GM23338 (cell line): ENCODE results near the gene GAREM1. TPM values are rescaled to one million over a fixed set of nuclear protein-coding genes. Genes with fewer than 3 reads are reported as not detected.

Source experiments
- ATAC-seq: fragments of 200-7000 bp; cut with Tn5 transposase; 3 replicates; pipeline ENCODE4 v1.9.1; 2020
- DNase-seq: peaks from one replicate; pipeline ENCODE4 v3.0.0-alpha.2; 2015; ENCODE audit warnings: low spot score
- H2AFZ ChIP-seq: fragments of 200-600 bp; sonication (generic); 2 replicates; pipeline ENCODE4 v1.8.0; 2016; ENCODE audit warnings: antibody characterized with exemption, mild to moderate bottlenecking, moderate library complexity
- H3F3A ChIP-seq: fragments of 200-600 bp; sonication (generic); replicated peaks from 2 replicates; pipeline ENCODE4 v1.8.0; 2017; ENCODE audit warnings: antibody characterized with exemption, mixed run types, low read depth
- H3K27ac ChIP-seq: fragments of 200-600 bp; sonication (generic); 2 replicates; pipeline ENCODE4 v1.6.1; 2016; ENCODE audit warnings: low read depth
- H3K27me3 ChIP-seq: fragments of 200-600 bp; sonication (generic); 2 replicates; pipeline ENCODE4 v1.8.0; 2016; ENCODE audit warnings: mild to moderate bottlenecking, mixed run types, moderate library complexity; ENCODE audit not compliant: insufficient read depth
- H3K36me3 ChIP-seq: fragments of 200-600 bp; sonication (generic); 2 replicates; pipeline ENCODE4 v1.8.0; 2016; ENCODE audit warnings: mild to moderate bottlenecking; ENCODE audit not compliant: insufficient read depth
- H3K4me1 ChIP-seq: fragments of 200-600 bp; sonication (generic); 2 replicates; pipeline ENCODE4 v1.8.0; 2016; ENCODE audit warnings: mild to moderate bottlenecking, moderate library complexity; ENCODE audit not compliant: insufficient read depth
- H3K4me2 ChIP-seq: fragments of 200-600 bp; sonication (generic); 2 replicates; pipeline ENCODE4 v1.7.1; 2017; ENCODE audit warnings: mixed run types
- H3K4me3 ChIP-seq: fragments of 200-600 bp; sonication (generic); 2 replicates; pipeline ENCODE4 v1.6.1; 2016; ENCODE audit warnings: mixed run types
- H3K79me2 ChIP-seq: fragments of 200-600 bp; sonication (generic); replicated peaks from 2 replicates; pipeline ENCODE4 v1.8.0; 2017; ENCODE audit warnings: mild to moderate bottlenecking; ENCODE audit not compliant: insufficient read depth
- H3K9me2 ChIP-seq: fragments of 200-600 bp; sonication (generic); 2 replicates; pipeline ENCODE4 v1.8.0; 2017; ENCODE audit not compliant: insufficient read depth
- H4K20me1 ChIP-seq: fragments of 200-600 bp; sonication (generic); replicated peaks from 2 replicates; pipeline ENCODE4 v1.8.0; 2017; ENCODE audit warnings: mild to moderate bottlenecking; ENCODE audit not compliant: insufficient read depth
- H3K27ac Mint-ChIP-seq: 2 replicates; pipeline ENCODE4 v1.8.0; 2020; ENCODE audit warnings: inconsistent platforms, mild to moderate bottlenecking, moderate library complexity, mixed read lengths
- H3K27me3 Mint-ChIP-seq: 3 replicates; pipeline ENCODE4 v1.8.0; 2022; ENCODE audit warnings: low read depth, mild to moderate bottlenecking, moderate library complexity, mixed read lengths, inconsistent platforms; ENCODE audit not compliant: insufficient read depth, poor library complexity
- H3K36me3 Mint-ChIP-seq: 3 replicates; pipeline ENCODE4 v1.8.0; 2021; ENCODE audit warnings: low read depth, mild to moderate bottlenecking, inconsistent platforms, moderate library complexity, mixed read lengths
- H3K4me1 Mint-ChIP-seq: 3 replicates; pipeline ENCODE4 v1.8.0; 2020; ENCODE audit warnings: mild to moderate bottlenecking, inconsistent platforms, mixed read lengths
- H3K4me3 Mint-ChIP-seq: 3 replicates; pipeline ENCODE4 v1.8.0; 2021; ENCODE audit warnings: moderate library complexity, mild to moderate bottlenecking, inconsistent platforms, mixed read lengths
- H3K9me3 Mint-ChIP-seq: 3 replicates; pipeline ENCODE4 v1.8.0; 2020; ENCODE audit warnings: moderate library complexity, mild to moderate bottlenecking, inconsistent platforms, mixed read lengths
- CREB1 ChIP-seq: fragments of 250-450 bp; sonication (Bioruptor Pico); IDR thresholded peaks from 2 replicates; pipeline ENCODE4 v1.5.0; 2020; ENCODE audit warnings: low read depth, mild to moderate bottlenecking, moderate library complexity
- CTCF ChIP-seq, 2 experiments: fragments of 200-600 bp in 1 of 2; sonication (generic) in 1 of 2; conservative IDR thresholded peaks; 2 replicates each; pipeline versions ENCODE4 v1.5.1 to v1.6.1; 2016 to 2017; ENCODE audit warnings: antibody characterized with exemption in 2 of 2, low read depth in 2 of 2, mild to moderate bottlenecking in 2 of 2, moderate library complexity in 1 of 2
- EZH2 ChIP-seq: fragments of 200-600 bp; sonication (generic); IDR thresholded peaks from one replicate; pipeline ENCODE4 v1.8.0; 2017; ENCODE audit warnings: antibody characterized with exemption, mild to moderate bottlenecking, low read depth; ENCODE audit not compliant: unreplicated experiment
- EZH2phosphoT487 ChIP-seq: fragments of 200-600 bp; sonication (generic); IDR thresholded peaks from one replicate; pipeline ENCODE4 v1.8.1; 2018; ENCODE audit warnings: antibody characterized with exemption; ENCODE audit not compliant: unreplicated experiment
- JUNB ChIP-seq: IDR thresholded peaks from one replicate; pipeline ENCODE4 v1.6.1; 2016; ENCODE audit warnings: antibody characterized with exemption; ENCODE audit not compliant: unreplicated experiment
- NANOG ChIP-seq: IDR thresholded peaks from 2 replicates; pipeline ENCODE4 v1.6.1; 2016; ENCODE audit warnings: antibody characterized with exemption, borderline replicate concordance
- POLR2AphosphoS5 ChIP-seq: IDR thresholded peaks from 2 replicates; pipeline ENCODE4 v1.6.1; 2016; ENCODE audit warnings: antibody characterized with exemption, low read depth
- REST ChIP-seq: IDR thresholded peaks from one replicate; pipeline ENCODE4 v1.6.1; 2018; ENCODE audit warnings: antibody characterized with exemption; ENCODE audit not compliant: unreplicated experiment
- STAT1 ChIP-seq: IDR thresholded peaks from one replicate; pipeline ENCODE4 v1.6.1; 2016; ENCODE audit warnings: antibody characterized with exemption; ENCODE audit not compliant: unreplicated experiment
- ZNF114 ChIP-seq: fragments of 250-450 bp; sonication (Bioruptor Pico); IDR thresholded peaks from 2 replicates; pipeline ENCODE4 v1.5.0; 2020; ENCODE audit warnings: mild to moderate bottlenecking, moderate library complexity
- ZNF331 ChIP-seq: fragments of 250-450 bp; sonication (Bioruptor Pico); IDR thresholded peaks from 2 replicates; pipeline ENCODE4 v1.5.0; 2020; ENCODE audit warnings: low read depth, mild to moderate bottlenecking, moderate library complexity
- ZNF462 ChIP-seq: fragments of 250-450 bp; sonication (Bioruptor Pico); IDR thresholded peaks from 2 replicates; pipeline ENCODE4 v1.5.0; 2020; ENCODE audit warnings: mild to moderate bottlenecking, moderate library complexity
- polyA plus RNA-seq: library from polyadenylated mRNA; unstranded; fragments of >200 nt; fragmentation: Nextera tagmentation; extraction: Ambion mirVana; gene quantifications from 2 replicates; pipeline ENCODE4 v1.2.1, GENCODE V29; 2016
- total RNA-seq: library from RNA; depleted of rRNA; stranded (reverse); fragments of >200 nt; shearing (Covaris generic); gene quantifications from 2 replicates; pipeline ENCODE4 v1.2.3, GENCODE V29; 2014
- TF ChIP-seq, protein P1 (sequence below): IDR thresholded peaks from 2 replicates; pipeline ENCODE4 v1.6.1; 2016; ENCODE audit warnings: antibody characterized with exemption

Gene GAREM1
- total and polyA plus RNA-seq, 2 experiments from 2014 or later: 2.7 to 6.0 TPM

DNA sequence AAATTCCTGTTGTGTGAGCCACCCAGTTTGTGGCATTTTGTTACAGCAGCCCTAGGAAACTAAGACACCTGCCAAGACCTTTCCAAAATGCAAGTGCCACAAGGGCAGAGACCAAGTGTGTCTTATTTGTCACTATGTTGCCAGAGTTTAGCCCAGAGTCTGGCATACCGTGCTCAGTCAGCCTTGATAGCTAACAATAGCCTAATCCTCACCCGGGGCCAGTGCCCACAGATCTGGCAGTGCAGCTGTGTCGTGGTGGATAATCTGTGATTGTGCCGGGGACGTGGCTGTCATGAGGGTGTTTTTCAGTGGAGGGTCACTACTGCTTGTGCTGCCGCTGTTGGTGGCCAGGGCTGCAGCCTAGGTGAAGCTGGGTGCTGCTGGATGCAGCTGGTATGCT, 227.3 kb downstream of the GAREM1 start:
- H3K4me3 Mint-ChIP-seq: no peak overlapping the region
- Histone ChIP-seq H3K4me1 (peaks cover 13% of the 10 kb centered on the region), H3K27me3 (no peaks in the 10 kb centered on the region), H3K36me3 (no peaks in the 10 kb centered on the region), H3K79me2 (no peaks in the 10 kb centered on the region), H3K4me2 (no peak overlapping the region), H3K4me3 (no peak overlapping the region), H3K9me2 (no peaks in the 10 kb centered on the region), H3F3A (no peaks in the 10 kb centered on the region), H2AFZ (no peak overlapping the region), H4K20me1 (no peaks in the 10 kb centered on the region), H3K27ac (no peak overlapping the region)
- no peaks in the 10 kb centered on the region for H3K36me3 Mint-ChIP-seq
- DNase-seq (no peak), ATAC-seq (no peak)
- TF ChIP-seq POLR2AphosphoS5 (no peak), EZH2 (no peak), JUNB (no peak), ZNF331 (CRISPR knock-in tag) (no peak), EZH2phosphoT487 (no peak), CTCF (conservative IDR thresholded peaks at IDR 0.05; ENCODE audit: low read depth in 2 of 2) (no peak), STAT1 (no peak), ZNF462 (no peak), NANOG (no peak), REST (no peak), CREB1 (CRISPR knock-in tag) (no peak), ZNF114 (CRISPR knock-in tag) (no peak)
- TF ChIP-seq, protein P1, sequence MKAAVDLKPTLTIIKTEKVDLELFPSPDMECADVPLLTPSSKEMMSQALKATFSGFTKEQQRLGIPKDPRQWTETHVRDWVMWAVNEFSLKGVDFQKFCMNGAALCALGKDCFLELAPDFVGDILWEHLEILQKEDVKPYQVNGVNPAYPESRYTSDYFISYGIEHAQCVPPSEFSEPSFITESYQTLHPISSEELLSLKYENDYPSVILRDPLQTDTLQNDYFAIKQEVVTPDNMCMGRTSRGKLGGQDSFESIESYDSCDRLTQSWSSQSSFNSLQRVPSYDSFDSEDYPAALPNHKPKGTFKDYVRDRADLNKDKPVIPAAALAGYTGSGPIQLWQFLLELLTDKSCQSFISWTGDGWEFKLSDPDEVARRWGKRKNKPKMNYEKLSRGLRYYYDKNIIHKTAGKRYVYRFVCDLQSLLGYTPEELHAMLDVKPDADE: no peak
- peaks cover 1% of the 10 kb centered on the region for H3K27me3 Mint-ChIP-seq
- no peaks in the 10 kb centered on the region for H3K9me3 Mint-ChIP-seq
- 0 out of 2 replicates have a peak overlapping the region, but pooled peaks have one; percentile 1 for H3K27ac Mint-ChIP-seq
- peaks cover 12% of the 10 kb centered on the region for H3K4me1 Mint-ChIP-seq
